ENCODE data around the gene TTC23.

TTC23 gene

GRCh38 chr15:99182791-99183190 lies 66.6 kb downstream of the TTC23 start:
- ChIA-PET POLR2A (no interaction called here), CTCF (no interaction called here)
- TF ChIP-seq ELF4 (IDR thresholded peaks at IDR 0.05): no peak
- no peak for TF ChIP-seq ZNF384 (IDR thresholded peaks at IDR 0.05)
- TF ChIP-seq SP1 (IDR thresholded peaks at IDR 0.05): no peak
- TF ChIP-seq HDGF (IDR thresholded peaks at IDR 0.05; ENCODE audit: borderline replicate concordance): no peak
- no peak for TF ChIP-seq PKNOX1 (IDR thresholded peaks at IDR 0.05)
- no peak for TF ChIP-seq SUZ12 (IDR thresholded peaks at IDR 0.05)
- TF ChIP-seq ARNT (IDR thresholded peaks at IDR 0.05): no peak
- no peak for TF ChIP-seq TARDBP (IDR thresholded peaks at IDR 0.05)
- TF ChIP-seq FOXK2 (IDR thresholded peaks at IDR 0.05): no peak
- TF ChIP-seq FOXA1 (IDR thresholded peaks at IDR 0.05): no peak
- TF ChIP-seq L3MBTL2 (conservative IDR thresholded peaks at IDR 0.05): no peak
- TF ChIP-seq LEF1 (IDR thresholded peaks at IDR 0.05; ENCODE audit: borderline replicate concordance): no peak
- TF ChIP-seq BHLHE40 (IDR thresholded peaks at IDR 0.05; ENCODE audit: borderline replicate concordance): no peak
- TF ChIP-seq FOXM1 (IDR thresholded peaks at IDR 0.05; ENCODE audit: borderline replicate concordance): no peak
- TF ChIP-seq NFRKB (IDR thresholded peaks at IDR 0.05): no peak
- DNase-seq (ENCODE audit: extremely low spot score): no peak

GRCh38 chr15:99181545-99181971 lies 67.8 kb downstream of the TTC23 start:
- CTCF ChIA-PET: interaction anchor here (0.6 kb wide), 1 partner anchor 382 kb away, joined by 3 read pairs; no protein-coding TSS in a partner anchor
- no peak for DNase-seq (ENCODE audit: extremely low spot score)
- POLR2A ChIA-PET: no interaction called here
- TF ChIP-seq TARDBP (IDR thresholded peaks at IDR 0.05): no peak
- no peak for TF ChIP-seq ELF4 (IDR thresholded peaks at IDR 0.05)

- TF ChIP-seq FOXA1 (IDR thresholded peaks at IDR 0.05): no peak
- TF ChIP-seq FOXK2 (IDR thresholded peaks at IDR 0.05): no peak
- no peak for TF ChIP-seq LEF1 (IDR thresholded peaks at IDR 0.05; ENCODE audit: borderline replicate concordance)
- TF ChIP-seq CTBP1 (IDR thresholded peaks at IDR 0.05; ENCODE audit: borderline replicate concordance): no peak
- no peak for TF ChIP-seq SUZ12 (IDR thresholded peaks at IDR 0.05)
- no peak for TF ChIP-seq L3MBTL2 (conservative IDR thresholded peaks at IDR 0.05)
- TF ChIP-seq NFRKB (IDR thresholded peaks at IDR 0.05): no peak
- no peak for TF ChIP-seq FOXM1 (IDR thresholded peaks at IDR 0.05; ENCODE audit: borderline replicate concordance)
- TF ChIP-seq TARDBP (IDR thresholded peaks at IDR 0.05): no peak
- no peak for TF ChIP-seq SP1 (IDR thresholded peaks at IDR 0.05)
- no peak for TF ChIP-seq ARNT (IDR thresholded peaks at IDR 0.05)
- TF ChIP-seq BHLHE40 (IDR thresholded peaks at IDR 0.05; ENCODE audit: borderline replicate concordance): no peak
- TF ChIP-seq PKNOX1 (IDR thresholded peaks at IDR 0.05): no peak
- TF ChIP-seq ELF4 (IDR thresholded peaks at IDR 0.05): no peak
- TF ChIP-seq HDGF (IDR thresholded peaks at IDR 0.05; ENCODE audit: borderline replicate concordance): no peak
- CTCF ChIA-PET: no interaction called here
- DNase-seq (ENCODE audit: extremely low spot score): no peak
- POLR2A ChIA-PET: no interaction called here
These were observed 68.4 kb downstream of the TTC23 start for GRCh38 chr15:99180964-99181306.

- CTCF ChIA-PET: no interaction called here
- no peak for TF ChIP-seq FOXM1 (IDR thresholded peaks at IDR 0.05; ENCODE audit: borderline replicate concordance)
- TF ChIP-seq SUZ12 (IDR thresholded peaks at IDR 0.05): no peak
- no peak for TF ChIP-seq L3MBTL2 (conservative IDR thresholded peaks at IDR 0.05)
- TF ChIP-seq FOXA1 (IDR thresholded peaks at IDR 0.05): no peak
- no peak for TF ChIP-seq ZNF384 (IDR thresholded peaks at IDR 0.05)
- TF ChIP-seq BHLHE40 (IDR thresholded peaks at IDR 0.05; ENCODE audit: borderline replicate concordance): no peak
- TF ChIP-seq FOXK2 (IDR thresholded peaks at IDR 0.05): no peak
- no peak for TF ChIP-seq CTBP1 (IDR thresholded peaks at IDR 0.05; ENCODE audit: borderline replicate concordance)
- TF ChIP-seq PKNOX1 (IDR thresholded peaks at IDR 0.05): no peak
- no peak for TF ChIP-seq LEF1 (IDR thresholded peaks at IDR 0.05; ENCODE audit: borderline replicate concordance)
- TF ChIP-seq HDGF (IDR thresholded peaks at IDR 0.05; ENCODE audit: borderline replicate concordance): no peak
- TF ChIP-seq ARNT (IDR thresholded peaks at IDR 0.05): no peak
- no peak for TF ChIP-seq SP1 (IDR thresholded peaks at IDR 0.05)
- TF ChIP-seq ELF4 (IDR thresholded peaks at IDR 0.05): no peak
- no peak for TF ChIP-seq NFRKB (IDR thresholded peaks at IDR 0.05)
- TF ChIP-seq TARDBP (IDR thresholded peaks at IDR 0.05): no peak
- DNase-seq (ENCODE audit: extremely low spot score): no peak
- POLR2A ChIA-PET: no interaction called here
These were observed 69.1 kb downstream of the TTC23 start for GRCh38 chr15:99180086-99180963.

- TF ChIP-seq SP1 (IDR thresholded peaks at IDR 0.05) (no peak), BHLHE40 (IDR thresholded peaks at IDR 0.05; ENCODE audit: borderline replicate concordance) (no peak), ARNT (IDR thresholded peaks at IDR 0.05) (no peak), FOXM1 (IDR thresholded peaks at IDR 0.05; ENCODE audit: borderline replicate concordance) (no peak), FOXA1 (IDR thresholded peaks at IDR 0.05) (no peak), PKNOX1 (IDR thresholded peaks at IDR 0.05) (no peak), HDGF (IDR thresholded peaks at IDR 0.05; ENCODE audit: borderline replicate concordance) (no peak), LEF1 (IDR thresholded peaks at IDR 0.05; ENCODE audit: borderline replicate concordance) (no peak), SUZ12 (IDR thresholded peaks at IDR 0.05) (no peak), TARDBP (IDR thresholded peaks at IDR 0.05) (no peak), L3MBTL2 (conservative IDR thresholded peaks at IDR 0.05) (no peak), NFRKB (IDR thresholded peaks at IDR 0.05) (no peak), ELF4 (IDR thresholded peaks at IDR 0.05) (no peak), CTBP1 (IDR thresholded peaks at IDR 0.05; ENCODE audit: borderline replicate concordance) (no peak), ZNF384 (IDR thresholded peaks at IDR 0.05) (no peak), FOXK2 (IDR thresholded peaks at IDR 0.05) (no peak)
- ChIA-PET CTCF (no interaction called here), POLR2A (no interaction called here)
- no peak for DNase-seq (ENCODE audit: extremely low spot score)
These were observed 71.7 kb downstream of the TTC23 start for GRCh38 chr15:99177679-99178078.

Data from HEK293T (cell line).